GM12878 (cell line): ENCODE data around the gene PRMT3. TPM values are rescaled to one million over a fixed set of nuclear protein-coding genes. Genes with fewer than 3 reads are reported as not detected.

ENCODE experiments used
- ATAC-seq: fragments of 200-7000 bp; cut with Tn5 transposase; 3 replicates; pipeline ENCODE4 v1.9.1; 2020; ENCODE audit warnings: mild to moderate bottlenecking, moderate library complexity
- BruUV-seq: library from RNA; stranded (reverse); fragments of 400-500 nt; replicated peaks from 2 replicates; lab custom pipeline; 2021; lab: Mats Ljungman, UMichigan
- CTCF ChIA-PET: fragments of 300-600 bp; sonication (Branson Sonifier 250); formaldehyde crosslinking; extraction: SDS; loops from one replicate; lab custom pipeline; 2021; ENCODE audit warnings: inconsistent platforms; lab: Yijun Ruan, JAX
- POLR2A ChIA-PET: fragments of 350-600 bp; formaldehyde crosslinking; extraction: SDS; loops from one replicate; lab custom pipeline; 2021; ENCODE audit warnings: inconsistent platforms; lab: Charles Lee
- RAD21 ChIA-PET: fragments of 300-600 bp; sonication (Branson Sonifier 250); formaldehyde crosslinking; loops from one replicate; lab custom pipeline; 2023; ENCODE audit warnings: antibody characterized with exemption; ENCODE audit not compliant: unreplicated experiment; lab: Charles Lee
- SMC1A ChIA-PET: fragments of 300-600 bp; sonication (Branson Sonifier 250); formaldehyde crosslinking; loops from one replicate; lab custom pipeline; 2023; ENCODE audit not compliant: unreplicated experiment, uncharacterized antibody; lab: Charles Lee
- DNase-seq: peaks from one replicate; pipeline ENCODE4 v3.0.0-alpha.2; 2011; ENCODE audit warnings: low read depth, low spot score
- FAIRE-seq: peaks from 3 replicates; lab custom pipeline; 2011; peaks lifted over from hg19 to GRCh38; lab: Jason Lieb, UNC
- H2AFZ ChIP-seq: 2 replicates; pipeline ENCODE4 v1.6.0; 2011; ENCODE audit warnings: low read depth, low read length, control low read depth; ENCODE audit not compliant: control insufficient read depth
- H3K27ac ChIP-seq: 2 replicates; pipeline ENCODE4 v1.5.1; 2011; ENCODE audit warnings: control low read depth; ENCODE audit not compliant: control insufficient read depth, insufficient read depth
- H3K27me3 ChIP-seq, 2 experiments: replicated peaks in 1 of 2; 2 replicates each; pipeline versions ENCODE4 v1.6.0 to v1.6.1; 2011; ENCODE audit warnings: low read length in 1 of 2; ENCODE audit not compliant: control insufficient read depth in 2 of 2, insufficient read depth in 2 of 2
- H3K36me3 ChIP-seq, 2 experiments: 2 replicates each; pipeline ENCODE4 v1.5.1; 2011; ENCODE audit warnings: low read length in 1 of 2; ENCODE audit not compliant: control insufficient read depth in 2 of 2, insufficient read depth in 2 of 2
- H3K4me1 ChIP-seq: 2 replicates; pipeline ENCODE4 v1.6.1; 2011; ENCODE audit warnings: mild to moderate bottlenecking, low read length, moderate library complexity, mixed read lengths; ENCODE audit not compliant: control insufficient read depth, insufficient read depth
- H3K4me2 ChIP-seq: 2 replicates; pipeline ENCODE4 v1.6.0; 2011; ENCODE audit warnings: control low read depth; ENCODE audit not compliant: control insufficient read depth, insufficient read depth
- H3K4me3 ChIP-seq: fragments of 200-600 bp; sonication (generic); 2 replicates; pipeline ENCODE4 v1.5.1; 2016
- H3K79me2 ChIP-seq: 2 replicates; pipeline ENCODE4 v1.6.0; 2011; ENCODE audit warnings: low read length; ENCODE audit not compliant: control insufficient read depth, insufficient read depth
- H3K9ac ChIP-seq: 2 replicates; pipeline ENCODE4 v1.8.0; 2011; ENCODE audit warnings: low read length, control low read depth, mixed read lengths; ENCODE audit not compliant: control insufficient read depth, insufficient read depth
- H3K9me3 ChIP-seq: replicated peaks from 3 replicates; pipeline ENCODE4 v1.5.1; 2011; ENCODE audit warnings: mild to moderate bottlenecking, low read length; ENCODE audit not compliant: control insufficient read depth, insufficient read depth
- H4K20me1 ChIP-seq: 2 replicates; pipeline ENCODE4 v1.6.0; 2011; ENCODE audit not compliant: control insufficient read depth, insufficient read depth
- GABPA ChIP-seq: IDR thresholded peaks from 2 replicates; pipeline ENCODE4 v1.6.1; 2014; ENCODE audit warnings: antibody characterized with exemption, low read depth, mild to moderate bottlenecking, inconsistent platforms
- HDGF ChIP-seq: fragments of 450-650 bp; IDR thresholded peaks from 2 replicates; pipeline ENCODE4 v1.6.1; 2016; ENCODE audit warnings: antibody characterized with exemption
- MLLT1 ChIP-seq: fragments of 450-650 bp; IDR thresholded peaks from 2 replicates; pipeline ENCODE4 v1.6.1; 2016; ENCODE audit warnings: mild to moderate bottlenecking
- NBN ChIP-seq: fragments of 450-650 bp; IDR thresholded peaks from 2 replicates; pipeline ENCODE4 v1.6.1; 2016
- NR2F1 ChIP-seq: fragments of 450-650 bp; conservative IDR thresholded peaks from 2 replicates; pipeline ENCODE4 v1.6.1; 2017; ENCODE audit warnings: mild to moderate bottlenecking
- ZNF687 ChIP-seq: fragments of 450-650 bp; IDR thresholded peaks from 2 replicates; pipeline ENCODE4 v1.6.1; 2017; ENCODE audit warnings: mild to moderate bottlenecking, moderate library complexity
- WGBS: methylation state at CpG from one replicate; pipeline ENCODE4 v1.1.6; 2016; ENCODE audit warnings: low lambda C conversion rate; ENCODE audit not compliant: insufficient replicate concordance, insufficient coverage; ENCODE audit errors: missing lambda C conversion rate; 5-methylcytosine and 5-hydroxymethylcytosine counted together
- in situ Hi-C: fragments of 300-500 bp; cut with MboI; formaldehyde crosslinking; loops from 9 replicates; pipeline ENCODE4 v1.14.3; 2018; ENCODE audit warnings: mixed read lengths
- intact Hi-C: fragments of 100-400 bp; cut with micrococcal nuclease; formaldehyde crosslinking; loops from one replicate; pipeline ENCODE4 v1.14.2; 2022; ENCODE audit not compliant: unreplicated experiment
- polyA plus RNA-seq, 11 experiments: library from polyadenylated mRNA; depleted of rRNA in 4 of 11; unstranded in 6 of 11; stranded (reverse) in 5 of 11; fragments of >200 nt; fragmentation: Nextera tagmentation in 4 of 11; fragmentation: Illumina TruSeq in 1 of 11; extraction: Ambion mirVana in 4 of 11; extraction: Trizol in 1 of 11; gene quantifications; 1 replicate in 1 of 11; 2 replicates in 10 of 11; pipeline versions ENCODE4 v1.2.1 to v1.2.3, GENCODE V29; 2011 to 2016; ENCODE audit warnings: inconsistent platforms in 2 of 11, missing spikeins in 2 of 11, low read depth in 1 of 11
- total RNA-seq, 4 experiments: library from RNA; depleted of rRNA in 3 of 4; stranded (reverse); fragments of >200 nt in 3 of 4; fragmentation: Illumina TruSeq in 1 of 4; extraction: Trizol in 1 of 4; gene quantifications; 2 replicates each; pipeline versions ENCODE4 v1.2.1 to v1.2.3, GENCODE V29; 2013 to 2021

PRMT3 gene
- total and polyA plus RNA-seq, 10 of the 15 experiments (the other 5 are each of a cell fraction or from before 2014, with no cell fraction given), result 13.9 to 52.1 (median 27.7) TPM

- H3K79me2 ChIP-seq, result peaks cover 2% of the 10 kb centered on the region
- CTCF ChIA-PET, result interaction anchor here (0.6 to 8.1 kb wide), 6 partner anchors 9 to 1623 kb away, joined by 3 to 66 read pairs (median 4); no protein-coding TSS in a partner anchor
- H3K4me2 ChIP-seq, result peak overlapping the region; percentile 73
- peaks cover 7% of the 10 kb centered on the region; the same call in 1 of the 2 replicates for H3K4me1 ChIP-seq
- TF ChIP-seq HDGF, result peak; percentile 82
- no peak for TF ChIP-seq NR2F1
- TF ChIP-seq MLLT1, result 0 out of 2 replicates have a peak, but pooled peaks have one; percentile 15
- TF ChIP-seq NBN, result peak; percentile 42; the same call in 1 of the 2 replicates
- no peak for TF ChIP-seq ZNF687
- TF ChIP-seq GABPA, result no peak
- ATAC-seq, result no peak; the same call in 2 of the 3 replicates
- SMC1A ChIA-PET, result interaction anchor here (2.1 kb wide), 1 partner anchor 9 kb away, joined by 8 read pairs; no protein-coding TSS in a partner anchor
- POLR2A ChIA-PET, result interaction anchor here (0.6 kb wide), 1 partner anchor 654 kb away, joined by 3 read pairs; no protein-coding TSS in a partner anchor
- no peaks in the 10 kb centered on the region for H4K20me1 ChIP-seq
- intact Hi-C loops, result no loop called here
- in situ Hi-C loops, result no loop called here
- no peaks in the 10 kb centered on the region; the same call in 2 of the 3 replicates for H3K9me3 ChIP-seq
- 86% methylated on average over 2 of the region's 2 CpGs for WGBS
- H3K27me3 ChIP-seq, result no peaks in the 10 kb centered on the region
- BruUV-seq, result no TSS peak
- RAD21 ChIA-PET, result interaction anchor here (1.3 kb wide), 1 partner anchor 230 kb away, joined by 3 read pairs; no protein-coding TSS in a partner anchor
- peak overlapping the region; percentile 81 for H2AFZ ChIP-seq
- peak overlapping the region; percentile 58 for H3K4me3 ChIP-seq
- peak overlapping the region; percentile 65; the same call in 1 of the 2 replicates for H3K27ac ChIP-seq
- no peak for FAIRE-seq
- H3K9ac ChIP-seq, result peak overlapping the region; percentile 69
- no peak for DNase-seq
- no peaks in the 10 kb centered on the region for H3K36me3 ChIP-seq
Observed at GRCh38 chr11:20363149-20363499, 24.4 kb upstream of the PRMT3 start.
